Body of pancreas (tissue), 4 donors: ENCODE results near the gene UBAP2. TPM values are rescaled to one million over a fixed set of nuclear protein-coding genes. Genes with fewer than 3 reads are reported as not detected.
"Not testable (repeated sequence)": the region's sequence is repeated elsewhere in the genome, so short reads cannot be mapped to it uniquely, and the experiment has no call there.

ENCODE experiments used
- ATAC-seq: fragments of 150-250 bp; one replicate; pipeline ENCODE4 v1.9.1; 2016
- DNase-seq, 4 donors: peaks; one replicate each; pipeline ENCODE4 v3.0.0-alpha.2; 2019
- H3K27ac ChIP-seq, 4 donors: fragments of 200-600 bp; sonication (generic); 1 replicate in 3 of 4; 2 replicates in 1 of 4; pipeline versions ENCODE4 v1.5.1 to v1.6.1; 2016 to 2019; ENCODE audit warnings: mild to moderate bottlenecking in 1 of 4, mixed read lengths in 1 of 4, moderate library complexity in 1 of 4
- H3K27me3 ChIP-seq, 2 donors: fragments of 200-600 bp; sonication (generic); one replicate each; pipeline ENCODE4 v1.6.0; 2016; ENCODE audit warnings: mild to moderate bottlenecking in 1 of 2
- H3K36me3 ChIP-seq, 2 donors: fragments of 200-600 bp; sonication (generic); replicated peaks in 1 of 2; 2 replicates each; pipeline ENCODE4 v1.5.1; 2016; ENCODE audit warnings: low read depth in 2 of 2; ENCODE audit not compliant: insufficient read depth in 1 of 2
- H3K4me1 ChIP-seq: fragments of 200-600 bp; sonication (generic); one replicate; pipeline ENCODE4 v1.6.0; 2016
- H3K4me3 ChIP-seq, 2 donors: fragments of 200-600 bp; sonication (generic); 1 replicate in 1 of 2; 2 replicates in 1 of 2; pipeline ENCODE4 v1.5.1; 2016 to 2019
- H3K9me3 ChIP-seq, 3 donors: fragments of 200-600 bp; sonication (generic); 1 replicate in 2 of 3; 2 replicates in 1 of 3; pipeline ENCODE4 v1.5.1; 2016
- POLR2A ChIP-seq, 3 donors: fragments of 450-650 bp; IDR thresholded peaks; one replicate each; pipeline ENCODE4 v1.6.1; 2016; ENCODE audit warnings: antibody characterized with exemption in 3 of 3, mild to moderate bottlenecking in 2 of 3
- WGBS, 2 donors: methylation state at CpG; one replicate each; pipeline ENCODE4 v1.1.5; 2017; 5-methylcytosine and 5-hydroxymethylcytosine counted together
- intact Hi-C: fragments of 100-400 bp; cut with DNase I; formaldehyde crosslinking; loops from one replicate; pipeline ENCODE4 v1.15.1; 2023
- total RNA-seq, 2 donors: library from RNA; depleted of rRNA; stranded (reverse); fragments of >200 nt; gene quantifications; one replicate each; pipeline ENCODE4 v1.1.0, GENCODE V29; 2016
- TF ChIP-seq, protein P1 (sequence below), 7 experiments: fragments of 450-650 bp in 4 of 7; fragments of 200-600 bp in 3 of 7; sonication (generic) in 3 of 7; IDR thresholded peaks; one replicate each; pipeline ENCODE4 v1.5.1; 2016 to 2019; ENCODE audit warnings: antibody characterized with exemption in 7 of 7

Gene UBAP2
- total RNA-seq, 2 donors from 2014 or later = 14.2 to 15.3 TPM

DNA sequence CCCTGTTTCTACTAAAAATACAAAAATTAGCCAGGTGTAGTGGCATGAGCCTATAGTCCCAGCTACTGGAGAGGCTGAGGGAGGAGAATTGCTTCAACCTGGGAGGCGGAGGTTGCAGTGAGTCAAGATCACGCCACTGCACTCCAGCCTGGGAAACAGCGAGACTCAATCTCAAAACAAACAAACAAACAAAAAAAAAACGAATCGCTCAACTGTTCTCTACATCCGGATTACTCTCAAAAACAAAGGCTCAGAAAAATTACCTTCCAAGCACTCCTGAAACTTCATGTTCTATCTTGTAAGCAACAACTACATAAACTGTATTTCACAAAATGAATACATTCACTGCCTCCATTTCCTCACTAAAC, 14.0 kb downstream of the UBAP2 start:
- no peaks in the 10 kb centered on the region for H3K4me1 ChIP-seq
- WGBS, 2 donors = 82 to 89% methylated on average over 6 of the region's 6 CpGs
- TF ChIP-seq, protein P1, sequence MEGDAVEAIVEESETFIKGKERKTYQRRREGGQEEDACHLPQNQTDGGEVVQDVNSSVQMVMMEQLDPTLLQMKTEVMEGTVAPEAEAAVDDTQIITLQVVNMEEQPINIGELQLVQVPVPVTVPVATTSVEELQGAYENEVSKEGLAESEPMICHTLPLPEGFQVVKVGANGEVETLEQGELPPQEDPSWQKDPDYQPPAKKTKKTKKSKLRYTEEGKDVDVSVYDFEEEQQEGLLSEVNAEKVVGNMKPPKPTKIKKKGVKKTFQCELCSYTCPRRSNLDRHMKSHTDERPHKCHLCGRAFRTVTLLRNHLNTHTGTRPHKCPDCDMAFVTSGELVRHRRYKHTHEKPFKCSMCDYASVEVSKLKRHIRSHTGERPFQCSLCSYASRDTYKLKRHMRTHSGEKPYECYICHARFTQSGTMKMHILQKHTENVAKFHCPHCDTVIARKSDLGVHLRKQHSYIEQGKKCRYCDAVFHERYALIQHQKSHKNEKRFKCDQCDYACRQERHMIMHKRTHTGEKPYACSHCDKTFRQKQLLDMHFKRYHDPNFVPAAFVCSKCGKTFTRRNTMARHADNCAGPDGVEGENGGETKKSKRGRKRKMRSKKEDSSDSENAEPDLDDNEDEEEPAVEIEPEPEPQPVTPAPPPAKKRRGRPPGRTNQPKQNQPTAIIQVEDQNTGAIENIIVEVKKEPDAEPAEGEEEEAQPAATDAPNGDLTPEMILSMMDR (IDR thresholded peaks at IDR 0.05) = no peak
- no peak for TF ChIP-seq POLR2A (IDR thresholded peaks at IDR 0.05)
- H3K4me3 ChIP-seq = no peak overlapping the region
- H3K27me3 ChIP-seq = no peaks in the 10 kb centered on the region
- ATAC-seq (no peak), DNase-seq (no peak)
- intact Hi-C loops = no loop called here
- no peak overlapping the region for H3K27ac ChIP-seq
- H3K36me3 ChIP-seq = no peaks in the 10 kb centered on the region
- no peaks in the 10 kb centered on the region for H3K9me3 ChIP-seq

DNA sequence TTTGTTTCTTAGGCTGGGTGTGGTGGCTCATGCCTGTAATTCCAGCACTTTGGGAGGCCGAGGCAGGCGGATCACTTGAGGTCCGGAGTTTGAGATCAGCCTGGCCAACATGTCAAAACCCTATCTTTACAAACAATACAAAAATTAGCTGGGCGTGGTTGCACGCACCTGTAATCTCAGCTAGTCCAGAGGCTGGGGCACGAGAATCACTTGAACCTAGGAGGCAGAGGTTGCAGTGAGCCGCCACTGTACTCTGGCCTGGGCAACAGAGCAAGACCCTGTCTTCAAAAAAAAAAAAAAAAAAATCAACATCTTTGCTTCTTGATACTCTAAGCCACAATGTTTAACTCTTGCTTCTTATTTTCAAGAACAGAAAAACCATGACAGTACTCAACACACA, 16.1 kb downstream of the UBAP2 start:
- Histone ChIP-seq H3K4me1 (no peaks in the 10 kb centered on the region), H3K4me3 (no peak overlapping the region), H3K9me3 (no peaks in the 10 kb centered on the region), H3K27ac (no peak overlapping the region), H3K27me3 (no peaks in the 10 kb centered on the region), H3K36me3 (no peaks in the 10 kb centered on the region)
- intact Hi-C loops = no loop called here
- TF ChIP-seq, protein P1 (IDR thresholded peaks at IDR 0.05) = no peak
- no peak for TF ChIP-seq POLR2A (IDR thresholded peaks at IDR 0.05)
- no peak for DNase-seq
- 89 to 93% methylated on average over 7 of the region's 7 CpGs for WGBS, 2 donors
- ATAC-seq = no peak

DNA sequence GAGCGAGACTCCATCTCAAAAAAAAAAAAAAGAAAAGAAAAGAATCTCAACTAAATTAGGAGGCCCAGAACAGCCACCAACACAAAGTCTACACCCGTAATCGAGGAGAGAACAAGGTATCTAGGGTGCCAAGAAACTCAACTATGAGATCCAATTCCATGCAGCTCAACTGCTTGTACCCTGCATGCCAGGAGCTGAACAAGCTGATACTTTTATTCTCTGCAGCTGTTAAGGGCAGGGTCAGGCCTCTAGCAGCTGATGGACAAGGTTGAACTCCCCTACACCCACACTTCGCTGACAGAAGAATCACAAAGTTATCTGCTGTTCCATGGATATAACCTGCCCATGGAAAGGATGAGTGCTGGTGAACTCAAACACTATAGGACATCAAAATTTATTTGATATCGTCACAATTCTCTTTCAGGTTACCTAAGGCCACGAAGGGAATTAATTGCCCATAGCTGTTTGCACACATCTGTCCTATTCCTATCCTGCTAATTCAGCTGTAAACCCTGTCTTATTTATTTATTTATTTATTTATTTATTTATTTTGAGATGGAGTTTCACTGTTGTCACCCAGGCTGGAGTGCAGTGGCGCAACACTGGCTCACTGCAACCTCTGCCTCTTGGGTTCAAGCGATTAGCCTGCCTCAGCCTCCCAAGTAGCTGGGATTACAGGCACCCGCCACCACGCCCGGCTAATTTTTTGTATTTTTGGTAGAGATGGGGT, 20.7 kb downstream of the UBAP2 start:
- Histone ChIP-seq H3K4me1 (peaks cover 11% of the 10 kb centered on the region), H3K27me3 (no peaks in the 10 kb centered on the region), H3K27ac (no peak overlapping the region), H3K36me3 (no peaks in the 10 kb centered on the region), H3K4me3 (no peak overlapping the region), H3K9me3 (no peaks in the 10 kb centered on the region)
- ATAC-seq (no peak), DNase-seq (no peak)
- TF ChIP-seq, protein P1 (IDR thresholded peaks at IDR 0.05) = no peak
- no peak for TF ChIP-seq POLR2A (IDR thresholded peaks at IDR 0.05)
- 93 to 99% methylated on average over 11 of the region's 11 CpGs for WGBS, 2 donors
- intact Hi-C loops = no loop called here

DNA sequence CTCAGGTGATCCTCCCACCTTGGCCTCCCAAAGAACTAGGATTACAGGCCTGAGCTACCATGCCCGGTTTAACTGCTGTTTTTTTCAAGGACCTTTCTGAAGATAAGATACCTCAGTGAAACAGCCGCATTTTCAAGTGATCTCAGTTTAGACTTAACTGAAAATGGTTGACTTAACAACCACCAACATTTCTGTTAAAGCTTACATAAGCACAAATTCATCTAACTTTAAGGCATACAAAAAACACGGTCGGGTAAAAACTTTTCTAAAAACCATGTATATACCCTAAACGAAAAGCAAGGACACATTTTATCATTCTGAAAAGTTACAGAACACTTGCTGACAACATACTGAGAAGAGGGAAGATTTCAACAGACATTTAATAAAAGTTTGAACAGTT, 22.9 kb downstream of the UBAP2 start:
- DNase-seq (no peak), ATAC-seq (no peak)
- TF ChIP-seq, protein P1 (IDR thresholded peaks at IDR 0.05) = no peak
- TF ChIP-seq POLR2A (IDR thresholded peaks at IDR 0.05) = no peak
- Histone ChIP-seq H3K27ac (no peak overlapping the region), H3K9me3 (no peaks in the 10 kb centered on the region), H3K4me3 (no peak overlapping the region), H3K4me1 (peaks cover 11% of the 10 kb centered on the region), H3K36me3 (no peaks in the 10 kb centered on the region), H3K27me3 (no peaks in the 10 kb centered on the region)
- 36 to 57% methylated on average over 5 of the region's 5 CpGs for WGBS, 2 donors
- intact Hi-C loops = no loop called here

DNA sequence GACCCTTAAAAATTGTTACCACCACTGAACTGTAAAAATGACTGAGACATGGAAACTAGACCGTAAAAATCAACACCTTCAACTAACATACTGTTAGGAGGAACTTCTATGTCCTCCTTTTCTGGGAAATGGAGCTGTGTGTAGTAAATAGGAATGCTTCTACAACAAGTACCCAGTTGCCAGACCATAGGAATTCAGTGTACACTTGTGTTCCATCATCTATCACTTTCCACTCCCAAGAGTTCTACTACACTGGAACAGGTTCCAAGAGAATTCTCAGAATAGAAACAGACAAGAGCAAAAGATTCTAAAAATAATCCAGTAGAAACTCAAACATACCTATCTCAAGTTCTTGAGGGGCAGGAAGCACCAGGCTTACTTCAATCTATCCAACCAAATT, 23.6 kb downstream of the UBAP2 start:
- ATAC-seq (no peak), DNase-seq (no peak)
- no peak for TF ChIP-seq POLR2A (IDR thresholded peaks at IDR 0.05)
- TF ChIP-seq, protein P1 (IDR thresholded peaks at IDR 0.05) = no peak
- intact Hi-C loops = no loop called here
- no peaks in the 10 kb centered on the region for H3K36me3 ChIP-seq
- no peaks in the 10 kb centered on the region for H3K27me3 ChIP-seq
- H3K4me1 ChIP-seq = peaks cover 11% of the 10 kb centered on the region
- no peak overlapping the region for H3K27ac ChIP-seq
- 95 to 100% methylated on average over 1 of the region's 1 CpG for WGBS, 2 donors
- H3K4me3 ChIP-seq = no peak overlapping the region
- no peaks in the 10 kb centered on the region for H3K9me3 ChIP-seq

DNA sequence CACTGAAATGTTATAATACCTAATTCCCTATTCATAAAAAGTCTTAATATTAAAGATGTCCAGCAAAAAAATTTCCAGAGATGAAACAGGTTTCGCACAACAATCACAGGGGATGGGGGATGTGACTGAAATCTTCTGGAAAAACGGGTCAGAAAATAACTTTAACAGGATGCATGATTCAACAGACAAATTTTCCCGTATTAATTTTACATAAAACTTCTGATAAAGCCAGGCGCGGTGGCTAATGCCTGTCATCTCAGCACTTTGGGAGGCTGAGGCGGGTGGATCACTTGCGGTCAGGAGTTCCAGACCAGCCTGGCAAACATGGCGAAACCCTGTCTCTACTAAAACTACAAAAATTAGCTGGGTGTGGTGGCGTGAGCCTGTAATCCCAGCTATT, 24.2 kb downstream of the UBAP2 start:
- ATAC-seq, H3K9me3 ChIP-seq, H3K36me3 ChIP-seq, DNase-seq, H3K27ac ChIP-seq, H3K27me3 ChIP-seq, intact Hi-C loops, H3K4me3 ChIP-seq: not testable (repeated sequence)
- H3K4me1 ChIP-seq = peaks cover 11% of the 10 kb centered on the region
- WGBS, 2 donors = 91 to 92% methylated on average over 9 of the region's 9 CpGs
